ES-I3 (cell line): Measurements from ENCODE around the gene CPA2.
"Not testable (repeated sequence)": the region's sequence is repeated elsewhere in the genome, so short reads cannot be mapped to it uniquely, and the experiment has no call there.

Experiments used
- H3K36me3 ChIP-seq: 2 replicates; pipeline ENCODE4 v1.6.1; 2013; ENCODE audit warnings: mild to moderate bottlenecking, low read length, control low read depth, moderate library complexity; ENCODE audit not compliant: insufficient read depth
- H3K4me1 ChIP-seq: 2 replicates; pipeline ENCODE4 v1.6.1; 2013; ENCODE audit warnings: mild to moderate bottlenecking, control low read depth, low read length; ENCODE audit not compliant: insufficient read depth
- H3K9ac ChIP-seq: 2 replicates; pipeline ENCODE4 v1.6.1; 2013; ENCODE audit warnings: low read depth, mild to moderate bottlenecking, low read length, moderate library complexity
- H3K9me3 ChIP-seq: 2 replicates; pipeline ENCODE4 v1.6.1; 2013; ENCODE audit warnings: mild to moderate bottlenecking, low read length, moderate library complexity; ENCODE audit not compliant: control insufficient read depth, insufficient read depth

The CPA2 gene

GRCh38 chr7:130236361-130236760 is 30.3 kb upstream of the CPA2 start:
- H3K36me3 ChIP-seq, H3K9me3 ChIP-seq, H3K4me1 ChIP-seq, H3K9ac ChIP-seq: not testable (repeated sequence)

- H3K9me3 ChIP-seq, result no peaks in the 10 kb centered on the region
These were observed 26.4 kb upstream of the CPA2 start for GRCh38 chr7:130240240-130240639.

GRCh38 chr7:130242198-130243014 is 24.3 kb upstream of the CPA2 start:
- Histone ChIP-seq H3K36me3 (no peaks in the 10 kb centered on the region), H3K9me3 (no peaks in the 10 kb centered on the region), H3K9ac (no peak overlapping the region), H3K4me1 (no peaks in the 10 kb centered on the region)

More at GRCh38 chr7:130240240-130240639, 26.4 kb upstream of the CPA2 start:
- Histone ChIP-seq H3K4me1 (no peaks in the 10 kb centered on the region), H3K36me3 (no peaks in the 10 kb centered on the region), H3K9ac (no peak overlapping the region)

- not testable (repeated sequence) for H3K9ac ChIP-seq, H3K9me3 ChIP-seq, H3K36me3 ChIP-seq, H3K4me1 ChIP-seq
These were observed 23.2 kb upstream of the CPA2 start for GRCh38 chr7:130243486-130243885.

- H3K4me1 ChIP-seq, H3K9me3 ChIP-seq, H3K9ac ChIP-seq, H3K36me3 ChIP-seq: not testable (repeated sequence)
These were observed 20.2 kb upstream of the CPA2 start for GRCh38 chr7:130246491-130246890.

GRCh38 chr7:130248842-130249241 is 17.8 kb upstream of the CPA2 start:
- not testable (repeated sequence) for H3K9me3 ChIP-seq, H3K36me3 ChIP-seq, H3K9ac ChIP-seq, H3K4me1 ChIP-seq

GRCh38 chr7:130249626-130250025 is 17.0 kb upstream of the CPA2 start:
- not testable (repeated sequence) for H3K4me1 ChIP-seq, H3K36me3 ChIP-seq, H3K9ac ChIP-seq, H3K9me3 ChIP-seq

GRCh38 chr7:130254555-130254954 is 12.1 kb upstream of the CPA2 start:
- H3K4me1 ChIP-seq, result peaks cover 5% of the 10 kb centered on the region; the same call in 1 of the 2 replicates
- no peaks in the 10 kb centered on the region for H3K36me3 ChIP-seq
- peaks cover 8% of the 10 kb centered on the region for H3K9me3 ChIP-seq
- H3K9ac ChIP-seq, result no peak overlapping the region

GRCh38 chr7:130256704-130257103 is 10.0 kb upstream of the CPA2 start:
- Histone ChIP-seq H3K4me1 (peaks cover 8% of the 10 kb centered on the region), H3K9ac (no peak overlapping the region), H3K36me3 (no peaks in the 10 kb centered on the region), H3K9me3 (peaks cover 8% of the 10 kb centered on the region)

GRCh38 chr7:130258494-130259078 is 8.1 kb upstream of the CPA2 start:
- Histone ChIP-seq H3K9me3 (peaks cover 8% of the 10 kb centered on the region), H3K9ac (no peak overlapping the region), H3K4me1 (peaks cover 8% of the 10 kb centered on the region), H3K36me3 (no peaks in the 10 kb centered on the region)

- Histone ChIP-seq H3K36me3 (no peaks in the 10 kb centered on the region), H3K9me3 (peaks cover 8% of the 10 kb centered on the region), H3K9ac (no peak overlapping the region), H3K4me1 (peaks cover 3% of the 10 kb centered on the region; the same call in 1 of the 2 replicates)
These were observed 4.2 kb upstream of the CPA2 start for GRCh38 chr7:130262448-130262847.

- no peaks in the 10 kb centered on the region for H3K36me3 ChIP-seq
- peaks cover 3% of the 10 kb centered on the region; the same call in 1 of the 2 replicates for H3K4me1 ChIP-seq
- peaks cover 4% of the 10 kb centered on the region; the same call in 1 of the 2 replicates for H3K9me3 ChIP-seq
- H3K9ac ChIP-seq, result no peak overlapping the region
These were observed 3.5 kb upstream of the CPA2 start for GRCh38 chr7:130263130-130263529.

- Histone ChIP-seq H3K9ac (no peak overlapping the region), H3K36me3 (no peaks in the 10 kb centered on the region), H3K4me1 (peaks cover 5% of the 10 kb centered on the region; the same call in 1 of the 2 replicates), H3K9me3 (no peaks in the 10 kb centered on the region)
These were observed 278 bp downstream of the CPA2 start for GRCh38 chr7:130266961-130267321.

- no peaks in the 10 kb centered on the region for H3K9me3 ChIP-seq
- H3K36me3 ChIP-seq, result no peaks in the 10 kb centered on the region
- peaks cover 13% of the 10 kb centered on the region; the same call in 1 of the 2 replicates for H3K4me1 ChIP-seq
- H3K9ac ChIP-seq, result no peak overlapping the region
These were observed 2.0 kb downstream of the CPA2 start for GRCh38 chr7:130268463-130269317.
